ENCODE results near the gene FGB.

The FGB gene

DNA sequence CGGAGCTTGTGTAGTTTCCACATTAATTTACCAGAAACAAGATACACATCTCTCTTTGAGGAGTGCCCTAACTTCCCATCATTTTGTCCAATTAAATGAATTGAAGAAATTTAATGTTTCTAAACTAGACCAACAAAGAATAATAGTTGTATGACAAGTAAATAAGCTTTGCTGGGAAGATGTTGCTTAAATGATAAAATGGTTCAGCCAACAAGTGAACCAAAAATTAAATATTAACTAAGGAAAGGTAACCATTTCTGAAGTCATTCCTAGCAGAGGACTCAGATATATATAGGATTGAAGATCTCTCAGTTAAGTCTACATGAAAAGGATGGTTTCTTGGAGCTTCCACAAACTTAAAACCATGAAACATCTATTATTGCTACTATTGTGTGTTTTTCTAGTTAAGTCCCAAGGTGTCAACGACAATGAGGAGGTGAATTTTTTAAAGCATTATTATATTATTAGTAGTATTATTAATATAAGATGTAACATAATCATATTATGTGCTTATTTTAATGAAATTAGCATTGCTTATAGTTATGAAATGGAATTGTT lies at the start of gene FGB:
Gene FGB (plus strand): TSS at position 315 of the 558 bp plus-strand sequence. CDS start 8 bp downstream, at position 323.
- DNase-seq: no peak

DNA sequence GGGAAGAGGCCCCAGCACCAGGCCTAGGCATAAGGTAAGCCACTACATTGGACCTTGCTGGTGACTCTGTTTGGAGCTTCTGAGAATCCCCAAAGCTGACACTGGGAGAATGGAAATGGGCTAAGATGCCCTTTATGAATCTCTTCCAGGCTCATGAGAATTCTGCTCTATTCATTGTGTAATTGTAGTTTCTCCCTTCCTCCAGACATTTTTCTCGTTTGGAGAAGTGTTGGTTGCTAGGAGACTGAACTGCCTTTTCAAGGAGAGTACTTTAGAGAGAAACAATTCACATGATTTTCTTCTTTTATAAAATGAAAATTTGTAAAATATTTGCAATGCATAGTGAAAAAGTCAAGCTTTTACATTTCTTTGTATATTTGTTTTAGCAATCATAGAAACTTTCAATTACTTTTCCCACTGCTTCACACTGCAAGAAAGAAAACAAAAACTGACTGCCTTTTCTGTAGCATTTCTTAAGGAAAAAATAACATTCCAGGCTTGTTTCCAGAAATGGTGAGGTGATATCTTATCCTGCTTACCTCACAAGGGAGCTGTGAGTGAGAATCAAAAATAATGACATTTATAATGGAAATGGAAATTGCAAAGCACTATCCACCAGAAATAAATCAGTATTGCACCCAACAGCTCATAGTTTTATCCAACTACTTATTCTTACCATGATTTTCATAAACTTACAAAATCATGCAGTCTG lies 46.3 kb upstream of the FGB start:
- DNase-seq: no peak

DNA sequence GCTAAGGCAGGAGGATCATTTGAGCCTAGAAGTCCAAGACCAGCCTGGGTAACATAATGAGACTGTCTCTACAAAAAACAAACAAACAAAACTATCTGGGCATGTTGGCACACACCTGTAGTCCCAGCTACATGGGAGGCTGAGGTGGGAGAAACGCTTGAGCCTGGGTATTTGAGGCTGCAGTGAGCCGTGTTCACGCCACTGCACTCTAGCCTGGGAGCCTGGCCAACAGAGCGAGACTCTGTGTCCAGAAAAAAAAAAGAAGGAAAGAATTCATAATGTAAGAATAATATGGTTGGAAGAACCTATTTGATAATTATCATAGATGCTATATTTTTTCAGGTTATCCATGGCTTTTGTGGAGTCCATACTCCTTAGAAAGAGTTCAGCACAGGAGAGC lies 45.2 kb upstream of the FGB start:
- no peak for DNase-seq

DNA sequence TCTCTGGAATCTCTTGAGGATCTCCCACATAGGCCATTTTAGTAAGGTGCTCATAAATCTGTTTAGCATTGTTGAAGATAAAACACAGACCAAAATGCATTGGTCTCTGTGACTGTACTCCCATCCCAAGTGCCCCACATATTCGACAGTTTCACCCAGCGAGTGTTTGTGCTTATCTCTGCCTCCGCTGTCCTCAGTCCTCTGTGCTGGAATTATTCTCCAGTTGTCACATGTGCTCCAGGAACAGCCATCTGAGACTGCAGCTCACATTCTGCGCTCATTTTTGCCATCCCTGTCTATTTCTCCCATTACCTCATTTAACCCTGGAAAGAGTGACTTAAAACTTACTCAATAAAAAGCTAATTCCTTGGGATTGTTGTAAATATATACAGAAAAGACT lies 43.6 kb upstream of the FGB start:
- DNase-seq: no peak

DNA sequence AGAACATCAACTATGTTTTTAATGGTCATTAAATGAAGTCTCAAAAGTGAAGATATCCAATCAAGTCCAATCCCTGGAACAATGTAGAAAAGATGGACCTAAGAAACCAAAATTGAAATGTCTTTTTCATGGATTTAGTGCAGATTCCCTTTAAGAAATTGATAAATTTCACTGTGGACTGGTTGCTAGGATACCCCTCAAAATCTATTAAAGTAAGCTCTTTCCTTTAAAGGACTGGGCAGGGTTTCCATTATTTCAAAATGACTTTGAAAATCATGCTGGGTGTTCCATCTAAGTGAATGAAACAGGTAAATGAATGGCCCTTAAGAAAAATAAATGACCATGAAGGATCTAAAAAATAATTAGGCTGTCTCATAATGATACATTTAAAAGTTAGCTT lies 41.2 kb upstream of the FGB start:
- no peak for DNase-seq

DNA sequence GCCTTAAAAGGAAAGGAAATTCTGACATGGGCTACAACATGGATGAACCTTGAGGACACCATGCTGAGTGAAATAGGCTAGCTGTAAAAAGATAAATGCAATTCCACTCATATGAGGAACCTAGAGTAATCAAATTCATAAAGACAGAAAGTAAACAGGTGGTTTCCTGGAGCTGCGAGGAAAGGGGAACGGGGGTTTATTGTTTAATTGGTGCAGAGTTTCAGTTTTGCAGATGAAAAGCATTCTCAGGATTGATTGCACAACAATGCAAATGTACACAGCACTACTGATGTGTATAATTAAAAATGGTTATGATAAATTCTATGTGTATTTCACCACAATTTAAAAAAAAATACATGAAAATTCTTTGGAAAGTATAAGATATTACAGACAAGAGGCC lies 36.7 kb upstream of the FGB start:
- DNase-seq: no peak

DNA sequence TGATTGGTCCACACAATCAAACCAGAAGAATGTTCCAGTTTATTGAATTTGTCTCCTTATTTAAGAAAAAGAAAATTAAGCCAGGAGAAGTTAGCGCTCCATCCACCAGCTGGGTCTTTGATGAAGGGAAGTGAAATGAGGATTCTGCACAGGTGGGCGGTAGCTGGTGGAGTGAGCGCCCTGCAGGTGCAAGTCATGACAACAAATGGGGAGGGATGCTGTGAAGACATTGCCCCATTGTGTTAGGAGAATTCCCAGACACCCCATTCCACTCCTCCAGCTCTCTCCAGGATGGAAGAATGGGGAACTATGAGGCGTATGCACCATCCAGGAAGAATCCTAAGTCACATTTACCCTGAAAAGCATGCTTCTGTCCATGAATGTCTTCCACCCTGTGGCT lies 35.5 kb upstream of the FGB start:
- no peak for DNase-seq

DNA sequence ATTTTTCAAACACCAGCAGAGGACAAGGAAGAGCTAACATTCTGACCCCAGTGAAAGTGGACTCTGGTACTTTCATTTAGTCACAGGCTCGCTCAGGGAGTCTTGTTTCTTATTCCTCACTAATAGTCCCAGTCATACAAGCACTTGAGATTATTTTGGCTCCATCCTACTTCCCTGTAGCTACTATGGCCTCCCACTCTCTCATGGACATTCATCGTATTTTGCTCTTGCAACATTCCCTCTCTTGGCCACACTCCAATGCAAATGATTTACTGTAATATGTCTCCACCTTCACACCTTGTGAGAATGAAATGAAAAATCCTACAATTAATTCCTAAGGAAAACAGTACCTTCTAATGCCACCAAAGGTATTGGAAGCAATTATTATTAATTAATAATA lies 33.9 kb upstream of the FGB start:
- no peak for DNase-seq

DNA sequence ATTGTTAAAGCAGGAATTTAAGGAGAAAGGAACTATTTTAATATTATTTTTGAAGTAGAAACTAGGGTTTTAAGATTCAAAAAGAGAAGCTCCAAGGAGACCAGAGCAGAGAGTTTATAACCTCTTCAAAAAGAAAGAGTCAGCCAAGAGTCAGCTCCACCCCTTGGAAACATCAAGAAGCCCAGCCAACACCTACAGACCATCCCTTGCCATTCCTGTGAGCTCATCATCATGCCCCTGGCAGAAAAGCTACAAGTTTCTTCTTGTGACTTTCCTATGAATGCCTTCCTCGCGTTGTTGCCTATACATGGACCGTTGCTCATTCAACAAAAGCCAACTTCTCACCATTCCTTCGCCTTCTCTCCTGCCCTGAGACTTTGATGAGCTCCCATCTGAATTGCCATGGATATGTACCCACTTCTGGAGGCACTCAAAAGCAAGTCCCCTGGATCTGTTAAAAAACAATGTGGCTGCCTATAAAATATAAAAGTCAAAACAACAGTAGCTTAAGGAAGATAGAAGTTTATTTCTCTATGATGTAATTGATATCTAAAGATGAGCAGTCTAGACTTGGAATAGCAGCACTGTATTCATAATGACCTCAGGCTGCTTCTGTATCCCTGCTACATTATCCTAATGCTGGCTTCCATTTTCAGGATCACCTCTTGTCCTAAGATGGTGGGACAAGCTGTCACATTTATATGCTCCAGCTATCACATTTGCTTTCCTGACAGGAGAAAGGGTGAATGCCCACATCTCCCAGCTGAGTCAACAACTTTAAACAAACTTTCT lies 32.9 kb upstream of the FGB start:
- no peak for DNase-seq

DNA sequence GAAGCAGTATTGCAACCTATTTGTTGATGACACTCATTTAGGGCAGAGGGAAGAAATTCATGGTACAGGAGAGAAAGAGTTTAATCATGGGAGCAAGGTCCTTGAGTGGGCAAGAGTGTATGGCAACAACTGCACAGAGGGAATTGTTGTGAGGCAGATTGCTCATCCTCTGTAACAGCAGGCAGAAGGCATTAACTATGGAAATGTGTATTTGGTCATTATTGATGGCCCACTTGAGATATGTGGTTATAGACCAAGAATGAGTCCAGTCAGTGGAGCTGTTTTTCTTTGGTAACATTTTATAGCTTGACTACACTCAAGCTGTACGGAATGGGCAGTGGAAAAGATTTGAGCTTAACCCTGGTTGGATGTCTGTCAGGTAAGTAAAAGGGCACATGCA lies 28.5 kb upstream of the FGB start:
- no peak for DNase-seq

DNA sequence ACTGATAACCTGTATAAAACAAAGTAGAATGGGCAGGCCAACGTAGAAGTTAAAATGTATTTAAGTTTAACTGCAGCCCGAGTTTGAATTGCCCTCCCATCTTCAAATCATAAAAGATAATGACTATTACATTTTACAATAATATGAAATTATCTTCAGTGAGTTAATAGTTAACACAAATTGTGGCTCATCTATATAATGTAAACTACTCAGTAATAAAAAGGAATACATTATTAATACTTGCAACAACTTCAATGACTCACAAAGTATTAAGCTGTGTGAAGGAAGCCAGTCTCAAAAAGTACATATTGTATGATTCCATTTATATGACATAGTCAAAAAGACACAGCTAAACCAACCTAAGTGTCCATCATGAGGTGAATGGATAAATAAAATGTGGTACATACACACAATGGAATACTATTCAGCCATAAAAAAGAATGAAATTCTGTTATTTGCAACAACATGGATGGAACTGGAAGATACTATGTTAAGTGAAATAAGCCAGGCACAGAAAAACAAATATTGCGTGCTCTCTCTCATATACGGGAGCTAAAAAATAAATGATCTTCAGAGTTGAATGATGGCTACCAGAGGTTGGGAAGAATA lies 20.4 kb upstream of the FGB start:
- DNase-seq: no peak

DNA sequence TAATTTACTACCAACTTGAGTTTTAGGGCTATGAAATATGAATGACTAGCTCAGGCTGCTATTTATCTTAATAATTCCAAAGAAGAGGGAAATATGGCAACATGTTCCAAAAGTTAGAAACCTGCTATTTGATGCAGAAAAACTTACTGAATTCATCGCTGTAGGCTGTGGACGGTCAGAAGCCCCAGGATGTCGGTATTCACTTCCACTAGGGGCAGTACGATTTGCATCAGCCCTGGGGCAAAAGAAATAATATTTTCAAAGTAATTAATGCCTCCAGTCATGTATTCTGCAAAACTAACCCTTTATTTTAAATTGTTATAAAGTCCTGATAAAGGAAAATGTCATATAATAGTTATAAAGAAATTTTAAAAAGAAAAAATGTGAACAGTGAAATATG lies 17.1 kb upstream of the FGB start:
- DNase-seq: no peak

DNA sequence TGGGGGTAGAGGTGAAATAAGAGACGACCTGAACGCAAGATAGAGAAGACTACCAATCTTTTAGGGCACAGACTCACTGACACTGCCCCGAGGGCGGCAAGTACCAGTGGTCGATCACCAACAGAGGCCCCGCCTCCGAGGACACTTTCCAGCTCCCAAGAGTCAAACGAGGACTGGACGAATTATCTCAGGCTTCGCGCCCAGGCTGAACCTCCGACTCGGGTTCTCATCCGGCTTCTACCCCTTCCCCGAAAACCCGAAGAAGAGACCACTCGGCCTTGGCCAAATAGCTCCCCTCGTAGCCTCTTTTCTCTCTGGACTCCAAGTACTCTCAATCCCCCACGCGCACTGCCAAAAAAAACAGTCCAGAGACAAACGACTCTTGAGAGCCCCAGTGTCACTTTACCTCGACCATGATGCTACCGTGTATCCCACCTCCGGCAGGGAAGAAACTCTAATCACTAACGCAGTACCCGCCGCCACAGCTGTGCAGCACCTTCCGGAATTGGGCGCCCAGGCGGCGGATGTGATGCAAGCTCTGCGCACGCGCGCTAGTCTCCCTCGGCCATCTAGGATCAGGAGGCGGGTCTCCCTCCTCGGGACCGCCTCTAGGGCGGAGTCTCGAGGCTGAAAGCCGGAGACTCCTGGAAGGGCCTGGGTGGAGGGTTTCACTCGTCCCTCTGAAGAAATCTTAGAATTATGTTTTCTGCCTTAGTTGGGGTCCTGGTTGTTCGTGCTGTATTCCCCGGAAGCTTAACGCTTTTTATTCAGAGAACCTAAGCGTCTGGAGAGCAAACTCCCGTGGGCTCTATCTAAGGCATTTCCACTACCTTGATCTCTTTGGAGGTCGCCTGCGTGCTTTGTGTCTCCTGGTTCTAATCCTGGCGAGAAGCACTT lies 12.7 kb upstream of the FGB start, which contains the start of gene PLRG1:
Gene PLRG1 (minus strand): TSS at position 507 of the 897 bp plus-strand sequence. CDS start 92 bp downstream, at position 415.
- peak; percentile 95 to 97 for DNase-seq

DNA sequence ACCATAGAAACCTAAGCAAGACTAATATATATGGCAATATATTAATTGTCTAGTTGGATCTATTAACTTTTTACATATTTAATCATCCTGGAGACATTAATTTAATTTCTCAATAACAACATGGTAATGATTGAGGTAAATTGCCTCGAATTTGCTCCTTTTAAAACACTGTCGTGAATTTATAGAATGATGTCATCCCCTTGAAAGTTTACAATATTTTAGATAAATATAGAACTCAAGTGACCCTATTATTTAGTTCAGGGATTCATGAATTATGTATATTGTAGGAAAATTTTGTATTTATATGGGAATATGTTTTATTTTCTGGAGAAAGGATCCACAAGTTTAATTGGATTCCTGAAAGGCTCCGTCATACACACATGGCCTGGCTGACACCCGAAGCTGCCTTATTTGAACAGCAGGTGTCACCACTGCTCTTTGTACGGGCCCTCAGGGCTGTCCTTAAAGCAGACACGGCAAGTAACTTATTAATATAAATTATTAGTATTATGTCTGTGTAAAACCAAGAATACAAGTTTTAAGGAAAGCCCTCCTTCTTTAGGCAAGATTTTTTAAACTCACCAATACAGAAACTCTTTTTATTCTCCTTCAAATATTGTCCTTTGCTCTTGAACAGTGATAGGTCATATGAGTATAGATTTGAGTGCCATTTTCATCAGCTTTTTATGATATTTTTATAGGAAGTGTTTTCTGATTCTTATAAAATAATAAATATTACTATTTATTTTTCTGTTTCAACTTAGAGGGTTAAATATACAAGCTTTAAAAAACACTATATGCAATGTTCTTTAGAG lies 10.7 kb upstream of the FGB start:
- DNase-seq: peak; percentile 75 to 77

DNA sequence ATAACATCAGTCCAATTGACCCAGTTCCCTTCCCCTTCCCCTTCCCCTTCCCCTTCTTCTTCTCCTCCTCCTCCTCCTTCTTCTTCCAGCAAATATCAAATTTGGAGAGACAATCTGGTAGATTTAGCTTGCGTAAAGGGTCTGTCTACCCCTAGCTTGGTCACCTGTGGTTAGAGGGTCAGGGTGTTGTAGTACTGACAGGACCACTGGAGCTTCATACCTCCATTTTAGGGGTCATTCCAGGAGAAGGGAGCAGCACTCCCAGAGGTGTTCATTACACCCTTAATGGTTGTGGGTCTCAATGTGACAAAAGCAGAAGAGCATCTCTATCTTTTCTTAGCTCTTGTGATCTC lies 3.7 kb upstream of the FGB start:
- DNase-seq: no peak

DNA sequence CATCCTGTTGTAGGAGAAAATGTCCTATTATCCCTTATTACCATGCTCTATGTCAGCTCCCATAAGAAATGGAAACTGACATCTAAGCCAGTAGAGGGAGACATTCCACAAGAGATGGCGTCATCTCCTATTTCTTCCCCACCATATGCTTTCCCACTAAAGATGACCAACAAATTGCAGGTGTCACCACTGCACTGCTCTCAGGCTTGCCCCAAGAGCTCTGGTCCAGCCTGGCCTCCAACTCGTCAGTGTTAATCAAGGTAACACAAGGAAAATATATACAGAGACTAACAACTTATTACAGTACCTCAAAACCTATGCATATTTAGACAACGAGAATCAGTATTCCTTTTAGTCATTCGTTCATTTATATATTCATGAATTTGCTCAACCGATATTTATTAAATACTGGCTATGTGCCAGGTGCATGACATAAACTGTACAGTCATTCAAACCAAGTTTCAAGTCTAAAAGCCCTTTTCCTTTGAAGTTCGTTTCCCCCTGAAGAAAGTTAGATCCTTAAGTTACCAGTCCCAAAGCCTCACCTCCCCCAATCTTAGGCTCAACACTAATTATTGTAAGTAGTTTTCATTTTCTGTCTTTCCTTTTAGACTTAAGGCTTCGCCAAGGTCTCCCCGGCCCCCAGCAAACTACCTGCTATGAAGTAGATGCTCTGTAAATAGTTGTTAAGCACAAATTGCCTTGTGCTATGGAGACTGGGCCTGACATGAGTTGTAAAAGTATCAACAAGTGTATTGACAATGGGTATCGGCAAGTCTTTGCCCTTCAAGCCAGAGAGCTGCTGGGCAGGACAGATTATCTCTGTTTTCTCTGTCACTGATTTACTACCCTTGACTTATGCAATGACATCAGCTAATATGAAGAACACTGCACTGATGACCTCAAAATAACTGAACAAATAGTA lies 3.1 kb upstream of the FGB start:
- DNase-seq: peak; percentile 18 to 21

DNA sequence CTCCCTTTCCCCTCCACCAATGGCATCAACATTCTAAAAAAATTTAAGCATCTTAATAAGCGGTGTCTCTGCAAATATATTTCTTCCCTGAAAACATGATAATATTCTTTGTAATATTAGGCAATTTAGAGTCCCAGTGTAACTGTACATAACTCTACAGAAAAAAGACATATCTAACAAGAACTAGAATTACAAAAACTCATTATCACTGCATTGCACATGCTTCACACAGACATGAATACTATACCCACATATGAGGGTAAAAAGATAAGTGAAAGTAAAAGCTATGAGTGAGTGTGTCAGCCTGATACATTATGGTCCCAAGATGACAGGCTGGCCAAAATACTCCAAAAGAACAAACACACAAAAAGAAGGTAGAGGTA lies 2.4 kb upstream of the FGB start:
- DNase-seq: no peak

DNA sequence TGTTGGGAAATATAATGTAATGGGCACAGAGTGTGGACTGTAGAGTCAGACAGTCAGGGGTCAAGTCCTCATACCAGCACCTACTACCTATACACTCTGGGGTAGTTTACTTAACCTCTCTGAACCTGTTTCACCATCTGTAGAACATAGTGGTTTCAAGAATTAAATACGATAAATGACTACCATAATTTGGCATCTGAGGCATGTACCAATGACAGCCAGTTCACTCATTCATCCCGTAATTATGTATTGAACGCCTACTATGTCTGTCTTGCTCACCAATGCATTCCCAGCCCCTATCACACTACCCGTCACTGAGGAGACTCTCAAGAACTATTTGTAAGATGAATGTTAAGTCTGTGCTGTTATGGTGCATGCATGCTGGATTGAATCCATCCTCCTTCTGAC lies 2.0 kb upstream of the FGB start:
- no peak for DNase-seq

DNA sequence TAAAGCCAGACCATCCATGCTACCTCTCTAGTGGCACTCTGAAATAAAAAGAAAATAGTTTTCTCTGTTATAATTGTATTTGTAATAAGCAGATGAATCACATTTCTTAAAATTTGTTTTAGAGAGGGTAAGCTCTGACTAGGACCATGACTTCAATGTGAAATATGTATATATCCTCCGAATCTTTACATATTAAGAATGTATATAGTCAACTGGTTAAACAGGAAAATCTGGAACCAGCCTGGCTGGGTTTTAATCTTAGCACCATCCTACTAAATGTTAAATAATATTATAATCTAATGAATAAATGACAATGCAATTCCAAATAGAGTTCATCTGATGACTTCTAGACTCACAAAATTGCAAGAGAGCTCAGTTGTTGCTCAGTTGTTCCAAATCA lies 1.5 kb downstream of the FGB start:
- no peak for DNase-seq

DNA sequence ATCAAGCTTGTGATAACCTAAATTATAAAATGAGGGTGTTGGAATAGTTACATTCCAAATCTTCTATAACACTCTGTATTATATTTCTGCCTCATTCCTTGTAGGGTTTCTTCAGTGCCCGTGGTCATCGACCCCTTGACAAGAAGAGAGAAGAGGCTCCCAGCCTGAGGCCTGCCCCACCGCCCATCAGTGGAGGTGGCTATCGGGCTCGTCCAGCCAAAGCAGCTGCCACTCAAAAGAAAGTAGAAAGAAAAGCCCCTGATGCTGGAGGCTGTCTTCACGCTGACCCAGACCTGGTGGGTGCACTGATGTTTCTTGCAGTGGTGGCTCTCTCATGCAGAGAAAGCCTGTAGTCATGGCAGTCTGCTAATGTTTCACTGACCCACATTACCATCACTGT lies 2.9 kb downstream of the FGB start:
- DNase-seq: no peak
